Natural killer cell treated with Interleukin-12 subunit alpha and Interleukin-12 subunit beta and Interleukin-15 and Interleukin-18, amount 100 ng/mL, for 72 hours (primary cell): ENCODE results near the gene ARMC9. TPM values are rescaled to one million over a fixed set of nuclear protein-coding genes. Genes with fewer than 3 reads are reported as not detected.
A peak's percentile ranks its signal among the peaks of the same experiment; 100 is the strongest.
"Not testable (repeated sequence)": the region's sequence is repeated elsewhere in the genome, so short reads cannot be mapped to it uniquely, and the experiment has no call there.

Experiments used
- ATAC-seq, 2 donors: fragments of 150-1000 bp; cut with Tn5 transposase in 1 of 2; sonication (Bioruptor Pico), chemical (Tn5 transposase) in 1 of 2; 2 replicates each; pipeline ENCODE4 v1.10.0; 2021
- DNase-seq: peaks from one replicate; pipeline ENCODE4 v3.0.0; 2022; ENCODE audit warnings: low spot score
- H3K27ac Mint-ChIP-seq, 2 donors: 1 replicate in 1 of 2; 2 replicates in 1 of 2; pipeline ENCODE4 v1.8.0; 2022; ENCODE audit warnings: mixed read lengths in 2 of 2, mild to moderate bottlenecking in 1 of 2, moderate library complexity in 1 of 2
- H3K27me3 Mint-ChIP-seq, 2 donors: 1 replicate in 1 of 2; 2 replicates in 1 of 2; pipeline ENCODE4 v1.8.0; 2022; ENCODE audit warnings: mixed read lengths in 2 of 2
- H3K36me3 Mint-ChIP-seq: one replicate; pipeline ENCODE4 v1.8.0; 2022; ENCODE audit warnings: mixed read lengths
- H3K4me1 Mint-ChIP-seq, 2 donors: 1 replicate in 1 of 2; 2 replicates in 1 of 2; pipeline ENCODE4 v1.8.0; 2022; ENCODE audit warnings: low read depth in 2 of 2, mixed read lengths in 2 of 2, mild to moderate bottlenecking in 1 of 2
- H3K4me3 Mint-ChIP-seq: one replicate; pipeline ENCODE4 v1.8.0; 2022; ENCODE audit warnings: mixed read lengths
- H3K9me3 Mint-ChIP-seq: 2 replicates; pipeline ENCODE4 v1.8.0; 2022; ENCODE audit warnings: mixed read lengths
- total RNA-seq, 2 donors: library from RNA; stranded (reverse); gene quantifications; one replicate each; pipeline ENCODE4 v1.2.3, GENCODE V29; 2022

The ARMC9 gene
- total RNA-seq, 2 donors from 2014 or later, result 2.5 to 4.8 TPM

- Mint-ChIP-seq H3K27ac (no peak overlapping the region), H3K36me3 (no peaks in the 10 kb centered on the region), H3K9me3 (no peaks in the 10 kb centered on the region), H3K4me3 (no peak overlapping the region), H3K4me1 (peaks cover 27 to 31% of the 10 kb centered on the region in 2 donors), H3K27me3 (no peaks in the 10 kb centered on the region)
- no peak for ATAC-seq
- peak; percentile 16 for DNase-seq
Measured at GRCh38 chr2:231364961-231365810, 166.8 kb downstream of the ARMC9 start.

GRCh38 chr2:231367178-231367577 lies 168.7 kb downstream of the ARMC9 start:
- DNase-seq, result no peak
- no peak overlapping the region for H3K4me3 Mint-ChIP-seq
- no peak for ATAC-seq
- H3K36me3 Mint-ChIP-seq, result no peaks in the 10 kb centered on the region
- no peak overlapping the region for H3K27ac Mint-ChIP-seq
- no peaks in the 10 kb centered on the region for H3K9me3 Mint-ChIP-seq
- no peaks in the 10 kb centered on the region for H3K27me3 Mint-ChIP-seq
- peaks cover 15 to 22% of the 10 kb centered on the region in 2 donors for H3K4me1 Mint-ChIP-seq

GRCh38 chr2:231369580-231370428 lies 171.4 kb downstream of the ARMC9 start:
- ATAC-seq (no peak), DNase-seq (no peak)
- no peak overlapping the region for H3K27ac Mint-ChIP-seq
- no peaks in the 10 kb centered on the region for H3K27me3 Mint-ChIP-seq
- no peaks in the 10 kb centered on the region for H3K9me3 Mint-ChIP-seq
- no peaks in the 10 kb centered on the region for H3K36me3 Mint-ChIP-seq
- H3K4me3 Mint-ChIP-seq, result no peak overlapping the region
- H3K4me1 Mint-ChIP-seq, result peaks cover 4 to 5% of the 10 kb centered on the region in 2 donors

- ATAC-seq, result peak in 1 of 2 donors; percentile 15
- H3K4me3 Mint-ChIP-seq, result no peak overlapping the region
Measured at GRCh38 chr2:231370429-231370748, 172.0 kb downstream of the ARMC9 start.

GRCh38 chr2:231370749-231371429 lies 172.5 kb downstream of the ARMC9 start:
- Mint-ChIP-seq H3K4me1 (no peaks in the 10 kb centered on the region), H3K27me3 (no peaks in the 10 kb centered on the region), H3K4me3 (no peak overlapping the region), H3K27ac (no peak overlapping the region), H3K36me3 (no peaks in the 10 kb centered on the region), H3K9me3 (no peaks in the 10 kb centered on the region)
- DNase-seq, result no peak
- no peak for ATAC-seq

More at GRCh38 chr2:231370429-231370748, 172.0 kb downstream of the ARMC9 start:
- H3K36me3 Mint-ChIP-seq, result no peaks in the 10 kb centered on the region
- H3K27ac Mint-ChIP-seq, result no peak overlapping the region
- no peaks in the 10 kb centered on the region for H3K4me1 Mint-ChIP-seq
- DNase-seq, result no peak
- H3K9me3 Mint-ChIP-seq, result no peaks in the 10 kb centered on the region
- no peaks in the 10 kb centered on the region for H3K27me3 Mint-ChIP-seq

GRCh38 chr2:231371430-231372054 lies 173.1 kb downstream of the ARMC9 start:
- H3K27ac Mint-ChIP-seq, result no peak overlapping the region
- no peaks in the 10 kb centered on the region for H3K4me1 Mint-ChIP-seq
- DNase-seq (no peak), ATAC-seq (no peak)
- no peak overlapping the region for H3K4me3 Mint-ChIP-seq
- H3K9me3 Mint-ChIP-seq, result no peaks in the 10 kb centered on the region
- no peaks in the 10 kb centered on the region for H3K36me3 Mint-ChIP-seq
- H3K27me3 Mint-ChIP-seq, result no peaks in the 10 kb centered on the region

- no peak overlapping the region for H3K27ac Mint-ChIP-seq
- no peaks in the 10 kb centered on the region for H3K9me3 Mint-ChIP-seq
- H3K27me3 Mint-ChIP-seq, result no peaks in the 10 kb centered on the region
- no peaks in the 10 kb centered on the region for H3K36me3 Mint-ChIP-seq
- no peak for DNase-seq
- H3K4me3 Mint-ChIP-seq, result no peak overlapping the region
- no peak for ATAC-seq
- peaks cover 0 to 5% of the 10 kb centered on the region in 2 donors for H3K4me1 Mint-ChIP-seq
Measured at GRCh38 chr2:231372326-231372725, 173.9 kb downstream of the ARMC9 start.

- Mint-ChIP-seq H3K36me3 (no peaks in the 10 kb centered on the region), H3K27ac (no peak overlapping the region), H3K4me3 (no peak overlapping the region), H3K9me3 (no peaks in the 10 kb centered on the region), H3K4me1 (peaks cover 0 to 5% of the 10 kb centered on the region in 2 donors), H3K27me3 (no peaks in the 10 kb centered on the region)
- DNase-seq (no peak), ATAC-seq (no peak)
Measured at GRCh38 chr2:231373184-231373583, 174.8 kb downstream of the ARMC9 start.

GRCh38 chr2:231373786-231374349 lies 175.4 kb downstream of the ARMC9 start:
- no peak overlapping the region for H3K27ac Mint-ChIP-seq
- peaks cover 0 to 5% of the 10 kb centered on the region in 2 donors for H3K4me1 Mint-ChIP-seq
- no peaks in the 10 kb centered on the region for H3K36me3 Mint-ChIP-seq
- H3K4me3 Mint-ChIP-seq, result no peak overlapping the region
- ATAC-seq (no peak), DNase-seq (no peak)
- no peaks in the 10 kb centered on the region for H3K9me3 Mint-ChIP-seq
- no peaks in the 10 kb centered on the region for H3K27me3 Mint-ChIP-seq

- H3K27me3 Mint-ChIP-seq, result no peaks in the 10 kb centered on the region
Measured at GRCh38 chr2:231374771-231375170, 176.3 kb downstream of the ARMC9 start.

GRCh38 chr2:231375994-231376615 lies 177.7 kb downstream of the ARMC9 start:
- not testable (repeated sequence) for H3K36me3 Mint-ChIP-seq, H3K4me3 Mint-ChIP-seq, ATAC-seq, DNase-seq, H3K27ac Mint-ChIP-seq, H3K9me3 Mint-ChIP-seq, H3K4me1 Mint-ChIP-seq, H3K27me3 Mint-ChIP-seq

More at GRCh38 chr2:231374771-231375170, 176.3 kb downstream of the ARMC9 start:
- Mint-ChIP-seq H3K27ac (no peak overlapping the region), H3K4me3 (no peak overlapping the region), H3K4me1 (peaks cover 0 to 5% of the 10 kb centered on the region in 2 donors), H3K9me3 (no peaks in the 10 kb centered on the region), H3K36me3 (no peaks in the 10 kb centered on the region)
- DNase-seq, result no peak
- ATAC-seq, result no peak

GRCh38 chr2:231376857-231377256 lies 178.4 kb downstream of the ARMC9 start:
- no peak for DNase-seq
- Mint-ChIP-seq H3K9me3 (no peaks in the 10 kb centered on the region), H3K27ac (no peak overlapping the region), H3K4me1 (peaks cover 0 to 10% of the 10 kb centered on the region in 2 donors), H3K36me3 (no peaks in the 10 kb centered on the region), H3K27me3 (no peaks in the 10 kb centered on the region), H3K4me3 (no peak overlapping the region)
- ATAC-seq, result no peak
